Mucosa of descending colon (tissue), 3 donors: ENCODE results near the gene HLA-E. TPM values are rescaled to one million over a fixed set of nuclear protein-coding genes. Genes with fewer than 3 reads are reported as not detected.

Experiments
- ATAC-seq: fragments of 200-7000 bp; cut with Tn5 transposase; one replicate; pipeline ENCODE4 v1.9.1; 2020; ENCODE audit warnings: mild to moderate bottlenecking, moderate library complexity
- DNase-seq, 3 donors: peaks; one replicate each; pipeline ENCODE4 v3.0.0-alpha.2; 2020
- H3K36me3 ChIP-seq: fragments of 200-600 bp; one replicate; pipeline ENCODE4 v1.8.0; 2021; ENCODE audit warnings: low read depth, mild to moderate bottlenecking
- H3K4me1 ChIP-seq: fragments of 200-600 bp; one replicate; pipeline ENCODE4 v1.8.0; 2021; ENCODE audit warnings: low read depth, mild to moderate bottlenecking
- H3K4me3 ChIP-seq: fragments of 200-600 bp; one replicate; pipeline ENCODE4 v1.8.0; 2021; ENCODE audit warnings: mild to moderate bottlenecking
- H3K9me3 ChIP-seq: fragments of 200-600 bp; one replicate; pipeline ENCODE4 v1.8.0; 2021; ENCODE audit warnings: mild to moderate bottlenecking
- CTCF ChIP-seq: fragments of 200-600 bp; IDR thresholded peaks from one replicate; pipeline ENCODE4 v1.8.0; 2022; ENCODE audit warnings: antibody characterized with exemption, mild to moderate bottlenecking
- intact Hi-C, 2 donors: fragments of 100-400 bp; cut with DNase I in 1 of 2; cut with micrococcal nuclease in 1 of 2; formaldehyde crosslinking; loops; one replicate each; pipeline versions ENCODE4 v1.11.0 to v1.11.1; 2022; cut with DNase I, micrococcal nuclease
- long read RNA-seq, 2 donors: library from polyadenylated mRNA; unstranded; transcript quantifications; one replicate each; pipeline ENCODE4 v2.0.0, GENCODE V29; 2019 to 2021
- total RNA-seq, 3 donors: library from RNA; stranded (reverse); fragmentation: NEBNext Ultra II Directional in 2 of 3; extraction: Animal tissue kit (Norgen Biotek cat#: 25700) in 2 of 3; gene quantifications; one replicate each; pipeline versions ENCODE4 v1.2.1 to v1.2.4, GENCODE V29; 2021 to 2023
- donor health status: DM: no; HTN: no; CAD: no; lungs with moderate emphysema.
- donor health status: DM: no; HTN: no; CAD: no.
- donor health status: DM: no; HTN: yes; CAD: no.

HLA-E gene
- total RNA-seq: 100 to 1,000 TPM; 316 to 631 (median 383) TPM
- long read RNA-seq, donor 1, transcript HLA-E-201 (8 exons, 2,601 nt): major isoform, 478 of 620 reads
- long read RNA-seq, donor 1, partial matches to known transcripts: 119 of 620 reads
- long read RNA-seq, donor 1, other reads (novel, unspliced or antisense): 23 of 620 reads
- long read RNA-seq, donor 2, transcript HLA-E-201 (8 exons, 2,601 nt): major isoform, 441 of 548 reads
- long read RNA-seq, donor 2, partial matches to known transcripts: 47 of 548 reads
- long read RNA-seq, donor 2, other reads (novel, unspliced or antisense): 60 of 548 reads

GRCh38 chr6:30489081-30490025 is at the start of gene HLA-E:
Gene HLA-E (plus strand): TSS chr6:30489509. CDS start chr6:30489532, 23 bp downstream.
- DNase-seq: peak; percentile 85 to 97 (median 94)
- Histone ChIP-seq H3K9me3 (no peaks in the 10 kb centered on the region), H3K4me1 (peaks cover 25% of the 10 kb centered on the region), H3K36me3 (no peaks in the 10 kb centered on the region), H3K4me3 (peak within 1 kb of the TSS; percentile 95)
- intact Hi-C loops: loop anchor here in 1 of 2 donors (5.0 kb wide), 1 partner anchor 43 kb away; no protein-coding TSS in a partner anchor
- TF ChIP-seq CTCF: no peak
- peak; percentile 95 for ATAC-seq

GRCh38 chr6:30441171-30441570 is 48.1 kb upstream of the HLA-E start:
- no peaks in the 10 kb centered on the region for H3K36me3 ChIP-seq
- no peak for ATAC-seq
- intact Hi-C loops: no loop called here
- no peak overlapping the region for H3K4me3 ChIP-seq
- no peak for DNase-seq
- no peaks in the 10 kb centered on the region for H3K9me3 ChIP-seq
- no peaks in the 10 kb centered on the region for H3K4me1 ChIP-seq
- no peak for TF ChIP-seq CTCF

- DNase-seq (no peak), ATAC-seq (no peak)
- no peak for TF ChIP-seq CTCF
- Histone ChIP-seq H3K4me1 (no peaks in the 10 kb centered on the region), H3K9me3 (no peaks in the 10 kb centered on the region), H3K36me3 (no peaks in the 10 kb centered on the region), H3K4me3 (no peak overlapping the region)
- intact Hi-C loops: no loop called here
Measured at GRCh38 chr6:30443657-30444450, 45.5 kb upstream of the HLA-E start.

GRCh38 chr6:30444451-30444742 is 44.9 kb upstream of the HLA-E start:
- no peak for DNase-seq
- ATAC-seq: no peak
- intact Hi-C loops: no loop called here
- Histone ChIP-seq H3K36me3 (no peaks in the 10 kb centered on the region), H3K4me1 (no peaks in the 10 kb centered on the region), H3K9me3 (no peaks in the 10 kb centered on the region), H3K4me3 (no peak overlapping the region)
- TF ChIP-seq CTCF: no peak

GRCh38 chr6:30446259-30446658 is 43.0 kb upstream of the HLA-E start:
- Histone ChIP-seq H3K9me3 (no peaks in the 10 kb centered on the region), H3K36me3 (no peaks in the 10 kb centered on the region), H3K4me3 (no peak overlapping the region), H3K4me1 (peaks cover 7% of the 10 kb centered on the region)
- ATAC-seq: no peak
- no peak for DNase-seq
- no peak for TF ChIP-seq CTCF
- intact Hi-C loops: no loop called here
